Lower lobe of right lung (tissue), 2 donors: ENCODE measurements around the gene GPR156. TPM values are rescaled to one million over a fixed set of nuclear protein-coding genes. Genes with fewer than 3 reads are reported as not detected.

Source experiments
- ATAC-seq, 2 donors: fragments of 200-7000 bp; cut with Tn5 transposase; one replicate each; pipeline ENCODE4 v1.9.1; 2020 to 2022; ENCODE audit warnings: mild to moderate bottlenecking in 2 of 2, moderate library complexity in 2 of 2
- DNase-seq: peaks from one replicate; pipeline ENCODE4 v3.0.0-alpha.2; 2020
- H3K27ac ChIP-seq: fragments of 200-600 bp; one replicate; pipeline ENCODE4 v1.8.0; 2022
- H3K27me3 ChIP-seq: fragments of 200-600 bp; one replicate; pipeline ENCODE4 v1.8.0; 2022; ENCODE audit warnings: low read depth
- H3K36me3 ChIP-seq: fragments of 200-600 bp; one replicate; pipeline ENCODE4 v1.8.0; 2022; ENCODE audit warnings: mild to moderate bottlenecking
- H3K4me1 ChIP-seq: fragments of 200-600 bp; one replicate; pipeline ENCODE4 v1.8.0; 2022
- H3K4me3 ChIP-seq: fragments of 200-600 bp; one replicate; pipeline ENCODE4 v1.8.0; 2022; ENCODE audit warnings: mild to moderate bottlenecking
- H3K9me3 ChIP-seq: fragments of 200-600 bp; one replicate; pipeline ENCODE4 v1.8.0; 2022
- intact Hi-C: fragments of 100-400 bp; cut with DNase I; formaldehyde crosslinking; loops from one replicate; pipeline ENCODE4 v1.11.0; 2022
- total RNA-seq: library from RNA; stranded (reverse); fragmentation: NEBNext Ultra II Directional; extraction: Animal tissue kit (Norgen Biotek cat#: 25700); gene quantifications from one replicate; pipeline ENCODE4 v1.2.1, GENCODE V29; 2021
- TF ChIP-seq, protein P1 (sequence below): fragments of 200-600 bp; IDR thresholded peaks from one replicate; pipeline ENCODE4 v1.8.0; 2022; ENCODE audit warnings: antibody characterized with exemption, mild to moderate bottlenecking
- donor health status: DM: no; HTN: yes; CAD: no; lungs with severe emphysema.

GPR156 gene
- total RNA-seq, 1 donor from 2014 or later = 0.32 TPM

DNA sequence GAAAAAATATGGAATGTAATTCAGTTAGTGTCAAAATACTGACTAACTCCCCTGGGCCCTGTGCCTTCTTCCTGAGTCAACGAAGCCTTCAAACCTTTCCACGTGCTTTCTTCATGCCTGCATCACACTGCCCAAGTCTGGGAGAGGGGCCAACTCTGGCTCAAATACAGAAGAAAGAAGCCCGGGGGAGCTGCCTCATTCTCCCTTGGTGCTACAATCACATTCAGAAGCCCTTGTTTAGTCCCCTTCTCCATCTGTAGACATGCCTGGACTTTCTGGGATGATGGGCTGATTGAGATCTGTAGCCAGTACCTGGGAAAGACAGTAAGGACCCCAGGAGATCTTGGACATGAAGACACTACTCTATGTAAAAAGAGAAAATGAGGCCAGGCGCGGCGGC is 113.0 kb downstream of the GPR156 start:
- DNase-seq (no peak), ATAC-seq (no peak)
- Histone ChIP-seq H3K27me3 (no peaks in the 10 kb centered on the region), H3K4me1 (peaks cover 6% of the 10 kb centered on the region), H3K4me3 (no peak overlapping the region), H3K9me3 (no peaks in the 10 kb centered on the region), H3K36me3 (no peaks in the 10 kb centered on the region), H3K27ac (no peak overlapping the region)
- intact Hi-C loops = no loop called here
- TF ChIP-seq, protein P1, sequence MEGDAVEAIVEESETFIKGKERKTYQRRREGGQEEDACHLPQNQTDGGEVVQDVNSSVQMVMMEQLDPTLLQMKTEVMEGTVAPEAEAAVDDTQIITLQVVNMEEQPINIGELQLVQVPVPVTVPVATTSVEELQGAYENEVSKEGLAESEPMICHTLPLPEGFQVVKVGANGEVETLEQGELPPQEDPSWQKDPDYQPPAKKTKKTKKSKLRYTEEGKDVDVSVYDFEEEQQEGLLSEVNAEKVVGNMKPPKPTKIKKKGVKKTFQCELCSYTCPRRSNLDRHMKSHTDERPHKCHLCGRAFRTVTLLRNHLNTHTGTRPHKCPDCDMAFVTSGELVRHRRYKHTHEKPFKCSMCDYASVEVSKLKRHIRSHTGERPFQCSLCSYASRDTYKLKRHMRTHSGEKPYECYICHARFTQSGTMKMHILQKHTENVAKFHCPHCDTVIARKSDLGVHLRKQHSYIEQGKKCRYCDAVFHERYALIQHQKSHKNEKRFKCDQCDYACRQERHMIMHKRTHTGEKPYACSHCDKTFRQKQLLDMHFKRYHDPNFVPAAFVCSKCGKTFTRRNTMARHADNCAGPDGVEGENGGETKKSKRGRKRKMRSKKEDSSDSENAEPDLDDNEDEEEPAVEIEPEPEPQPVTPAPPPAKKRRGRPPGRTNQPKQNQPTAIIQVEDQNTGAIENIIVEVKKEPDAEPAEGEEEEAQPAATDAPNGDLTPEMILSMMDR = no peak

DNA sequence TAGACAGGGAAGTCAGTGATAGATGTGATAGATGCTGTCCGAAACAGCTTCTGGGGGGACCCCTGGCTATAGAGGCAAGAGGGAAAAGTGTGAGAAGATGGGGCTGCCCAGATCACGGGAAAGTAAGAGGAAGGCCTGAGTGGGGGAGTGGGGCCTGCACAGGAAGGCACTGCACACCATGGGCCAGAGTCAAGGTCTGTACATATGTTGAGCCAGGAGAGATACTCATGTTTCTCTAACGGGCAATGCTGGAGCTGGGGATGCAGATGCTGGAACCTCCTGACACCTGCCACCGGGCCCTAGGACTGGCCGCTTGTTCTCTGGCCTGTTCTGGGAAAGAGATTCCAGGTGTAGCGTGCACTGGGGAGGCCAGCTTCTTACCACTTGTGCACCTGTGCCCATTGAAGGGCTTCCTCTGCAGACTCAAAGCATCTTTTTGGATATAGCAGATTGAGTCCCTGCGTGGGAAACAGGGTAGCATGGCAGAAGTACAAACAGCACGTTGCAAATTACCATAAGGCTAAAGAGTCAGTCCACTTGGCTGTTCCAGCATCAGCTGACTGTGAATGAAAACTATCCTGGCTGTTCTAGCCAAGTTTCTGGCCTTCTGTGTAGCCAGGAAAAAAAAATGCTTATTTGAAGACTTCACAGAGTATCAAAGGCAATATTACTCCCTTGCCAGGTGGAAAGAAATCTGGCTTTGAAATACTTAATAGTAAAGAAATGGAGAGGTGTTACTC is 113.7 kb downstream of the GPR156 start:
- H3K27ac ChIP-seq = no peak overlapping the region
- TF ChIP-seq, protein P1 = no peak
- DNase-seq = no peak
- intact Hi-C loops = no loop called here
- ATAC-seq = no peak
- H3K9me3 ChIP-seq = no peaks in the 10 kb centered on the region
- no peaks in the 10 kb centered on the region for H3K4me1 ChIP-seq
- no peaks in the 10 kb centered on the region for H3K27me3 ChIP-seq
- no peaks in the 10 kb centered on the region for H3K36me3 ChIP-seq
- no peak overlapping the region for H3K4me3 ChIP-seq

DNA sequence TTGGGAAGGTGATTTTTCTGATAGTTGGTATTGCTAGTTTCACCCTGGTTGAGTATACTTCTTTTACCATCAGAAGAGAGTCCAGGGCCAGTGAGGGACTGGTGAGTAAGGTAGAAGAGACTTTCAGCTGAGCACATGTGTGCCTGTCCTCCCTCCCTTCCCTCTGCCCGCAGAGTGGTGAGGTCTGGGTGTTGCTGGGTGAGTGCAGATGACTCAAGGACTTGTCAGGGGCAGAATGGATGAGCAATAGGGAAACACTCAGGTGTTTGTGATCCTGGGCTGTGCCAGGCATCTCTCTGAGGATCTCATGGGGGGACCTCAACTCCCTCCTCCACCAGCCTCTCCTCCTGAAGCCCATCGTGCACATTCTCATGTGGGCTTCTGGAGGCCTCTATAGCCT is 114.8 kb downstream of the GPR156 start:
- no peaks in the 10 kb centered on the region for H3K36me3 ChIP-seq
- intact Hi-C loops = no loop called here
- no peaks in the 10 kb centered on the region for H3K27me3 ChIP-seq
- no peak overlapping the region for H3K27ac ChIP-seq
- H3K4me3 ChIP-seq = no peak overlapping the region
- TF ChIP-seq, protein P1 = no peak
- no peak for DNase-seq
- ATAC-seq = no peak
- no peaks in the 10 kb centered on the region for H3K4me1 ChIP-seq
- H3K9me3 ChIP-seq = no peaks in the 10 kb centered on the region

DNA sequence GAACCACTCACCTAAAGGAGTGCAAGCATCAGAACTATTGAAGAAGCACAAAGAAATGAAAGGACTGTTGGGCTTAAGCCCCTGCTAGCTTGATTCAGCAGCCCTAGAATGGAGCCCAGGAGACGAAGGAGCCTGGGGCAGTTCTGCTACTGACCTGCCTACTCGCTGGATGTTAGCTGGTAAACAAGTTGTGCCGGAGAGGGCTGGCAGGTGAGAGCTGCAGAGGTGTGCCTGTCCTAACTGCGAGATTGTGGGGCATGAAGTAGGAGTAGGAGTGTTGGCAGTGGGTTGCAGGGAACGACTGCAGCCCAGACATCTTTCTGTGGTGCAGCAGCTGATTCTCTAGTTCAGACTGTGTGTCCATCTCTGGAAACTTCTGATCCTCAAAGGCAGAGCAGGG is 115.6 kb downstream of the GPR156 start:
- intact Hi-C loops = no loop called here
- Histone ChIP-seq H3K4me3 (no peak overlapping the region), H3K27me3 (no peaks in the 10 kb centered on the region), H3K4me1 (no peaks in the 10 kb centered on the region), H3K27ac (no peak overlapping the region), H3K9me3 (no peaks in the 10 kb centered on the region), H3K36me3 (no peaks in the 10 kb centered on the region)
- ATAC-seq (no peak), DNase-seq (no peak)
- TF ChIP-seq, protein P1 = no peak

DNA sequence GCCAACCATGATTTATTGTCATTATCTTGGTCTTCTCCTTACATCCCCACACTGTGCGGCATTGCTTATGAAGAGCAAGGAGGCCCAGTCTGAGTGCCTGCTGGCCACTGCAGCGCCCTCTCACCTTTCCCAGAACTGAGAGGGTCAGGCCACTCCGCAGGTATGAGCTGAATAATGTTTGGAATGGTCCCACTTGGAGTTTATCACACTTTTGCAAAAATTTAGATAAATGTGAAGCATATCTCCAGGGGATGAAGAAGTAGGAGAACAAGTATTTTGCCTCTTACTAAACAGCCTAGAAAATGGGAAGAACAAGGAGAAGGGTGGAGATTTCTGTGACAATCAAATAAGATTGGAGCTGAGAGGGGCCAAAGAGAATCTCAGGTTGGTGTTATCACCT is 116.4 kb downstream of the GPR156 start:
- Histone ChIP-seq H3K4me1 (no peaks in the 10 kb centered on the region), H3K4me3 (no peak overlapping the region), H3K9me3 (no peaks in the 10 kb centered on the region), H3K36me3 (no peaks in the 10 kb centered on the region), H3K27ac (no peak overlapping the region), H3K27me3 (no peaks in the 10 kb centered on the region)
- ATAC-seq (no peak), DNase-seq (no peak)
- intact Hi-C loops = no loop called here
- TF ChIP-seq, protein P1 = no peak
